Endothelial cell (in vitro differentiated cells): ENCODE results near the gene TIGD3. TPM values are rescaled to one million over a fixed set of nuclear protein-coding genes. Genes with fewer than 3 reads are reported as not detected.
A peak's percentile ranks its signal among the peaks of the same experiment; 100 is the strongest.

Experiments used
- DNase-seq: peaks from one replicate; pipeline ENCODE4 v3.0.0; 2021; ENCODE audit warnings: low spot score
- H3K27ac Mint-ChIP-seq: one replicate; pipeline ENCODE4 v1.8.0; 2021; ENCODE audit warnings: mixed read lengths, inconsistent platforms; ENCODE audit not compliant: unreplicated experiment
- H3K27me3 Mint-ChIP-seq: one replicate; pipeline ENCODE4 v1.8.0; 2021; ENCODE audit warnings: mild to moderate bottlenecking, moderate library complexity, mixed read lengths, inconsistent platforms; ENCODE audit not compliant: unreplicated experiment
- H3K36me3 Mint-ChIP-seq: one replicate; pipeline ENCODE4 v1.8.0; 2021; ENCODE audit warnings: mild to moderate bottlenecking, low read depth, mixed read lengths, inconsistent platforms; ENCODE audit not compliant: unreplicated experiment
- H3K4me1 Mint-ChIP-seq: one replicate; pipeline ENCODE4 v1.8.0; 2021; ENCODE audit warnings: mild to moderate bottlenecking, mixed read lengths, inconsistent platforms; ENCODE audit not compliant: unreplicated experiment
- H3K4me3 Mint-ChIP-seq: one replicate; pipeline ENCODE4 v1.8.0; 2021; ENCODE audit warnings: mild to moderate bottlenecking, mixed read lengths, inconsistent platforms; ENCODE audit not compliant: unreplicated experiment
- H3K9me3 Mint-ChIP-seq: one replicate; pipeline ENCODE4 v1.8.0; 2021; ENCODE audit warnings: mixed read lengths, inconsistent platforms; ENCODE audit not compliant: unreplicated experiment
- total RNA-seq: library from RNA; stranded (reverse); fragmentation: NEBNext Ultra II Directional; extraction: Animal tissue kit (Norgen Biotek cat#: 25700); gene quantifications from one replicate; pipeline ENCODE4 v1.2.1, GENCODE V29; 2021; ENCODE audit not compliant: unreplicated experiment
- TF ChIP-seq, protein P1 (sequence below): fragments of 200-600 bp; sonication (generic); IDR thresholded peaks from one replicate; pipeline ENCODE4 v1.5.0; 2021; ENCODE audit warnings: antibody characterized with exemption; ENCODE audit not compliant: unreplicated experiment

TIGD3 gene
- total RNA-seq, 1 donor from 2014 or later: 0.44 TPM

DNA sequence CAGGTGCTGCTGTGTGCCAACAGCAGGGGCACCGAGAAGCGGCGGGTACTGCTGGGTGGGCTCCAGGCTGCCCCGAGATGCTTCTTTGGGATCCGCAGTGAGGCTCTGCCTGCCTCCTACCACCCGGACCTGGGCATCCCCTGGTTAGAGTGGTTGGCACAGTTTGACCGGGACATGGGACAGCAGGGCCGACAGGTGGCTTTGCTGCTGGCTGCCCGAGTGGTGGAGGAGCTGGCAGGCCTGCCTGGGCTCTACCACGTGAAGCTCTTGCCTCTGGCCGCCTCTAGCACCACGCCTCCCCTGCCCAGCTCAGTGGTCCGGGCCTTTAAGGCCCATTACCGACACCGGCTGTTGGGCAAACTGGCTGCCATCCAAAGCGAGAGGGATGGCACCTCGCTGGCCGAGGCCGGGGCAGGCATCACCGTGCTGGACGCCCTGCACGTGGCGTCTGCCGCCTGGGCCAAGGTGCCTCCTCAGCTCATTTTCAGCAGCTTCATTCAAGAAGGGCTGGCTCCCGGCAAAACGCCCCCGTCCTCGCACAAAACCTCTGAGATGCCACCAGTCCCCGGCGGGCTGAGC lies 1.9 kb downstream of the TIGD3 start:
- peaks cover 19% of the 10 kb centered on the region for H3K36me3 Mint-ChIP-seq
- peak overlapping the region; percentile 74 for H3K4me3 Mint-ChIP-seq
- H3K4me1 Mint-ChIP-seq: peaks cover 20% of the 10 kb centered on the region
- TF ChIP-seq, protein P1, sequence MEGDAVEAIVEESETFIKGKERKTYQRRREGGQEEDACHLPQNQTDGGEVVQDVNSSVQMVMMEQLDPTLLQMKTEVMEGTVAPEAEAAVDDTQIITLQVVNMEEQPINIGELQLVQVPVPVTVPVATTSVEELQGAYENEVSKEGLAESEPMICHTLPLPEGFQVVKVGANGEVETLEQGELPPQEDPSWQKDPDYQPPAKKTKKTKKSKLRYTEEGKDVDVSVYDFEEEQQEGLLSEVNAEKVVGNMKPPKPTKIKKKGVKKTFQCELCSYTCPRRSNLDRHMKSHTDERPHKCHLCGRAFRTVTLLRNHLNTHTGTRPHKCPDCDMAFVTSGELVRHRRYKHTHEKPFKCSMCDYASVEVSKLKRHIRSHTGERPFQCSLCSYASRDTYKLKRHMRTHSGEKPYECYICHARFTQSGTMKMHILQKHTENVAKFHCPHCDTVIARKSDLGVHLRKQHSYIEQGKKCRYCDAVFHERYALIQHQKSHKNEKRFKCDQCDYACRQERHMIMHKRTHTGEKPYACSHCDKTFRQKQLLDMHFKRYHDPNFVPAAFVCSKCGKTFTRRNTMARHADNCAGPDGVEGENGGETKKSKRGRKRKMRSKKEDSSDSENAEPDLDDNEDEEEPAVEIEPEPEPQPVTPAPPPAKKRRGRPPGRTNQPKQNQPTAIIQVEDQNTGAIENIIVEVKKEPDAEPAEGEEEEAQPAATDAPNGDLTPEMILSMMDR: no peak
- no peak overlapping the region for H3K27ac Mint-ChIP-seq
- peaks cover 8% of the 10 kb centered on the region for H3K27me3 Mint-ChIP-seq
- DNase-seq: no peak
- no peaks in the 10 kb centered on the region for H3K9me3 Mint-ChIP-seq

DNA sequence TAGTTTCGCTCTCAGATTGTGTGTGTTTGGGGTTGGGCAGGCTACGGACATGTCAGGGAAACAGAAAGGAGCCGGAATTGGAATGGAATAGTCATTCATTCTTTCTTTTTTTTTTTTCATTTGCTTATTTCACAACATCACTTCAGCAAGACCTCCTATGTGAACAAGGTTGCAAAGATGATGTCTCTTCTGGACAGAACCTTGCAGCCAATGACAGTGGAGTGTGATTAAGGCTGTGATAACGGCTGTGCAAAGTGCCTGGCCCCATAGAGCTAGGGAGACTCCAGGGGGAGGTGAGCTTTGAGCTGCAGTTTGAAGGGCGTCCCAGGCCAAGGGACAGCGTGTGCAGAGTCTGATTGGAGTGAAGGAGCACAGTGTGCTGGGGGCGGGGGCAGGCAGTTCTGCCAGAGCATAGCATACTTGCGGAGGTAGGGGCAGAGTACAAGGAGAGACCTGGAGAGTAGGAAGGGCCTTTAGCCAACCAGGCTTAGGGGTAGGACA lies 3.4 kb downstream of the TIGD3 start:
- Mint-ChIP-seq H3K4me1 (peaks cover 24% of the 10 kb centered on the region), H3K9me3 (no peaks in the 10 kb centered on the region), H3K27me3 (peaks cover 9% of the 10 kb centered on the region), H3K4me3 (no peak overlapping the region), H3K27ac (no peak overlapping the region), H3K36me3 (peaks cover 7% of the 10 kb centered on the region)
- no peak for DNase-seq
- TF ChIP-seq, protein P1: no peak

DNA sequence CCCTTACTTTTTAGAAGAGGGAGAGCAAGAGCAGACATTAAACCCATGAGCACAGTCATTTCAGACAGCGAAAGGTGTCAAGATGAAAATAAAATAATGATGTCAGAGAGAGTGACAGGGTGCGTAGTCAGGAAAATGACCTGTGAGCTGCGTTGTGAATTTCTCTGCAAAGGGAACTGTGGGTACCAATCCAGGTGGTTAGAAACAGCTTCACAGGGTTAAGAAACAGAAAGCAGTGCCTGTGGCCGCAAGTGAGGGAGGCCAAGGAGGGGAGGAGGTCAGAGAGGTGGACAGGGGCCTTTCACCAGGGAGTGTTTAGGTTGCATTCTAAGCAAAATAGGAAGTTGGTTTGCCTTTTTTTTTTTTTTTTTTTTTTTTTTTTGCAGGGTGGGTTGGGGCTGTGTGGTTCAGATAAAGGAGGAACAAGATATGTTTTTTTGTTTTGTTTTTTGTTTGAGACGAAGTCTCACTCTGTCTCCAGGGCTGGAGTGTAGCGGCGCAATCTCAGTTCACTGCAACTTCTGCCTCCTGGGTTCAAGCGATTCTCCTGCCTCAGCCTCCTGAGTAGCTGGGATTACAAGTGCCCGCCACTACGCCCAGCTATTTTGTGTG lies 7.9 kb downstream of the TIGD3 start:
- Mint-ChIP-seq H3K27ac (no peak overlapping the region), H3K27me3 (peaks cover 7% of the 10 kb centered on the region), H3K4me1 (peaks cover 10% of the 10 kb centered on the region)

GRCh38 chr11:65362966-65363365 lies 8.4 kb downstream of the TIGD3 start:
- TF ChIP-seq, protein P1: no peak
- Mint-ChIP-seq H3K9me3 (no peaks in the 10 kb centered on the region), H3K4me3 (no peak overlapping the region), H3K4me1 (peaks cover 4% of the 10 kb centered on the region), H3K36me3 (peaks cover 1% of the 10 kb centered on the region), H3K27me3 (peaks cover 7% of the 10 kb centered on the region), H3K27ac (no peak overlapping the region)
- no peak for DNase-seq

More for the DNA sequence above, 7.9 kb downstream of the TIGD3 start:
- H3K36me3 Mint-ChIP-seq: peaks cover 3% of the 10 kb centered on the region
- TF ChIP-seq, protein P1: no peak
- no peaks in the 10 kb centered on the region for H3K9me3 Mint-ChIP-seq
- DNase-seq: no peak
- H3K4me3 Mint-ChIP-seq: no peak overlapping the region

DNA sequence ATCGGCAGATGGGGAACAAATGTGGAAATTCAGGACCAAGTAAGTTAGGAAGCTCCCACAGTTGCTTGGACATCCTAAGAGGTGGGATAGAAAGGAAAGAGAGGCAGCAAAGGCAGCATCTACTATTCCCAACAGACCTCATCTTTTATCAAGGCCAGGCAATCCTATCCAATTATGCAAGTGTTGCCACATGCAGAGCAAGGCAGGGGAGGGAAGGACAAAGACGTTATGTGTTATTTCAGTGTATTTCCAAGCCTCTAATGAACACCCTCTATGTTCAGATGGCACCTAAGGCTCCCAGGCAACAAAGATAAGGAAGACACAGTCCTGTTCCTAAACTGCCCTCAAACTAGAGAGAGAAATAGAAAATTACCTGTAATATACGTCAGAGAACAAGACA lies 9.2 kb downstream of the TIGD3 start:
- H3K27ac Mint-ChIP-seq: no peak overlapping the region
- peaks cover 4% of the 10 kb centered on the region for H3K27me3 Mint-ChIP-seq
- DNase-seq: no peak
- H3K4me3 Mint-ChIP-seq: no peak overlapping the region
- no peaks in the 10 kb centered on the region for H3K36me3 Mint-ChIP-seq
- TF ChIP-seq, protein P1: no peak
- peaks cover 4% of the 10 kb centered on the region for H3K4me1 Mint-ChIP-seq
- H3K9me3 Mint-ChIP-seq: no peaks in the 10 kb centered on the region
